Measurements from ENCODE around the gene TTC34.
A peak's percentile ranks its signal among the peaks of the same experiment; 100 is the strongest.

The TTC34 gene, protein sequence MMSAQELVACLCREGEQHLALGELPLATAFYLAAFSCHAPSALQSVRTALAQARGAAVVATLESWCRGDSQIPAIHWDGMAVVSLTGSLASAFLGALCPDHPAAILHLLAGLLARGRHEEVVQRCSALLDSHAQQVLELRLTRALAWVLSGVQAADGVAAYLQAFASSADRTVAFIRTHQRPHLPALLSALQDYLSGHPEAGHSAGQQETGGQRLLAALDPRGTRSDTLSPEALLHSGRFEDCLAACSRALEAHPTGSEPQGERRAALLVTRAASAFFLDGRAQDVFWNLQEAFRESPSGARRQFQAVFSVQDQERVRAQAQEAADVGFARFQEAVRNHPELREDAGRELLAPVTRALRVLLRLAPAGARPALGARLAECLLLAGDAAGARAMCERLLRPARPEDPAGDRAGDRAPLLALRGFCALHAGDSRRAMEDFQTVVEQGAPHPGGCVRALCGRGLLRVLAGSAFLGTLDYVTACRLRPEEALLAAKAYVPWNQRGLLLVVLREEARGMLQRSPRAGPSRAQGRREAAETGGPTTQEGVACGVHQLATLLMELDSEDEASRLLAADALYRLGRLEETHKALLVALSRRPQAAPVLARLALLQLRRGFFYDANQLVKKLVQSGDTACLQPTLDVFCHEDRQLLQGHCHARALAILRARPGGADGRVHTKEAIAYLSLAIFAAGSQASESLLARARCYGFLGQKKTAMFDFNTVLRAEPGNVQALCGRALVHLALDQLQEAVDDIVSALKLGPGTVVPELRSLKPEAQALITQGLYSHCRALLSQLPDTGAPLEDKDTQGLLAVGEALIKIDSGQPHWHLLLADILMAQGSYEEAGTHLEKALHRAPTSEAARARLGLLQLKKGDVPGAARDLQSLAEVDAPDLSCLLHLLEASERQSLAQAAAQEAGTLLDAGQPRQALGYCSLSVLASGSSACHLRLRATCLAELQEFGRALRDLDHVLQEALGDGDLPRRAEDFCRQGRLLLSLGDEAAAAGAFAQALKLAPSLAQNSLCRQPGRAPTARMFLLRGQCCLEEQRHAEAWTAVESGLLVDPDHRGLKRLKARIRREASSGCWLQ

DNA sequence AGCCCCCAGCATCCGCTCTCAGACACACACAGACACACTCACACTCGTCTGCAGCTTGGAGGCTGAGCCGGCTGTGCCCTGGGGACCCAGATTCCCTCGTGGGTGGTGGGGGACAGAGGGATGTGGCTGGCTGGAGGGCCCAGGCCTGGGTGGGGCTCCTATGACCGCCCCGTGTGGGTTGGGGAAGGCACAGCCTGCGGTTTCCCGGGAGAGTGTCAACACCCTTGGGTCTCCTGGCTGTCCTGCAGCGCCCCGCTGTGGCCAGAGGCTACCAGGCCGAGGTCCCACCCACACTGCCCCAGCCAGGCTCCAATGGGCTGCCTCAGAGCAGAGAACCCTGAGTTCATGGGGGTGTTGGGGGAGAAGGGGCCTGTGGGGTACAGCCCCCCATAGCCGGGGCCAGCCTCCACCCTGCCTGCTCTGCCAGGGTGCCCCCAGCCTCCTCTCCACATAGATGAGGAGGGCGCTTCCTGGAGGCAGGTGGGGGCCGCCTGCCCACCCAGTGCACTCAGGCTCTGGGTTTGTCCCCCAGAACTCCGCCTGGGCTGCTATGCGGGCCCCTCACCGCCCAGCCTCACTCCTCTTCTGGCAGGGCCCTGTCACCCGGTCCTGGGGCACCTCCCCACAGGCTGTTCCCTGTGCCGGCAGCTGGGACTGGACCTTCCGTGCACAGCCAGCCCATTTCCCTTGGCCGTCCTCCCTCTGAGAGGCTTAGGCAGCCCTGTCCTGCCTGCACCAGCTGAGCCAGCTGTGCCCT is at the start of gene TTC34:
TTC34 (minus strand) TSS at position 159 of the 757 bp plus-strand sequence. CDS start 866 bp downstream, outside the sequence.
- peak in 1 of 4 experiments; percentile 34 for DNase-seq

DNA sequence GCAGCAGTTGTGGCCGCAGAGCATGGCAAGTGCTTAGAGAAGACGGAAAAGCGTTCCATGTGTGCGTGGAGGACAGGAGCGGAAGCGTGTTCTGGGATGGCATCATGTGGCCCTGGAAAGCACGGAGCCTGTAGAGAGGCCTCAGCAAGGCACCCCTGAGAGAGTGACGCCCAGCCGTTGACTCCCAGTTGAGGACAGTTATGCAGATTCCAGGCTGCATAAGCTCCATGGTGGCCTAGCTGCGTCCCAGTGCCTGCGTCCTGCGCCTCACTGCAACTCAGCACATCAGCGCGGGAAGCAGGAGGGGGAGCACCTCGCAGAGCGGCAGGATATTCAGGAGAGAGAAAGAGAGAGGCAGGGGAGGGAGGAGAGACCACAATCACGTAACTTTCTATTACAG is 49.0 kb upstream of the TTC34 start:
- no peak for DNase-seq

DNA sequence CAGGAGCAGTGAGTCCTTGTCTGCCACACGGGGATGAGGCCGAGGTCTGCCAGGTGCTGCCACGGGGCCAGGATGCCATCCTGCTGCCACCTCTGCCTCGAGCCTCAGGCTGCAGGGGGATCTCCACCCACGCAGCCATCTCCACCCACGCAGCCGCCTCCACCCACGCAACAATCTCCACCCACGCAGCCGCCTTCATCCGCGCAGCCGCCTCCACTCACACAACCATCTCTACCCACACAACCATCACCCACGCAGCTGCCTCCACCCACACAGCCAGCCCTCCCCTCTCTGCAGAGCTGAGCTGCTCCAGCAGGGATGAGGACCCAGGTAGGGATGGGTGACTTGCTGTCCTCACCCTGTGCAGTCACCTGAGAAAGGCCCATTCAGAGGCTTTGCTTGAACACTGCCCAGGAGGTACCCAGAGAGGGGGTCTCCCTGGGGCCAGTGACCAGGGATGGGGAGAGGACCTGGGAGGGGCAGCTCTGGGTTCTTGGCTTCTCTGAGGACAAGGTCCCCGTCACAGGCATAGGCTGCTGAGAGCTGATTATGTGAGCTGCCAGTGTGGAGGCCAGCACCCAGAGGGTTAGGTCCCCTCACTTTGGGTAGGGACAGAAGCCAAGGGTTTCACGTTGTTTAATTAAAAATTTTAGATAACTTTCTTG is 46.6 kb upstream of the TTC34 start:
- DNase-seq: no peak

DNA sequence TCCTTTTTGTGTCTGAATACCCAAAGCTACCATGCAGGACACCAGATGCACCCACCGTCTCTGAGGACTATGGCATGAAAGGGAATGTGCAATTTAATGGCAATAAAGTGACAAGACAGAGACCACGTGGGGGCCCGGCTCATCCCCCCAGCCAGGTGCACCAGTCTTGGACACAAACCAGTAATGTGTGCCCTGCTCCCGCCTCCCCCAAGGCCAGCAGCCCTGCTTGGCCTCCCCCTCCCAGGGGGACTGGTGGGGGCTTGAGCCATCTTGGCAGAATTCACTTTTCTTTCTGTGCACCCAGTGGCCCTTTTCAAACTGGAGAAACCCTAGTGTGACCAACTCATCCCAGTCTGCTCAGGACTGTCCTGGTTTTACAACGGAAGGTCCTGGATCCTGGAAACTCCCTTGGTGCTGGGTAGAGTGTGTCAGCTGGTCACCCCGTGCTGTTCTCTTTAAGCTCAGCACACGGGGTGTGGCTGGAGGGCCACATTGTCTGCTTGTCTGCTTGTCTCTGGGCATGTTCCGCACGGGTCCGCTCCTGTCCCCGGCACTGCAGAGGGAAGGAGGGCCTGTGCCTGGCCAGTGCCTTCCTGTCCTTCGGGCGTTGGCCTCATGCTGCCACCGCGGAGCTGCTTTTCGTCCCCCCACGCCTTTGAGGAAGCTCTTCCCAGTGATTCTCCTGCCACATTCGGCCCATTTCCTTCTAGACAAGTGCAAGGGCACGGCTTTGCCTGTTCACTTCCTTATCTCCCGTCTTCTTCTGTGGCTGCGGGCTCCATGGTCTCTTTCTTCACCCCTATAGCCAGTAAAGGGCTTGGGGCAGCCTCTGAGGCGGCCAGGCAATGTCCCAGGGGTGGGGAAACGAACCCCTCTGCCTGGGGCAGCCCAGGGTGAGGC is 45.8 kb upstream of the TTC34 start:
- DNase-seq: no peak

DNA sequence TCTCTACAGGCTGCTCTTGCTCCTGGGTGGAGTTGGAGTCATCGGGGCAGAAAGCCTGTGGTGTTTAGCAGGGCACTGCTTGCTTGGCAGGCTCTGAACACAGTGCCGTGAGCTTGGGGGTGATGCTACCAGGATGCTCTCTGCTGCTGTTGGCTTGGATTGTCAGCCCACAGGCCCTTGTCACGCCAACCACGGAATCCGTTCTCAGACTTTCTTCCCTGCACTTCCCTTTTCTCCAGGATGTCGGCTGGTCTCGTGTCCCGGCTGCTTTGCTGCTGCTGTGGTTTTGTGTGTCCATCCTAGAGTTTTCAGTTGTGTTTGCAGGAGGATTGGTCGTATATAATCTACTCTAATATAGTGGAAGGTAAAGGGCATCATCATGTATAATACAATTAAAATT is 44.4 kb upstream of the TTC34 start:
- no peak for DNase-seq

DNA sequence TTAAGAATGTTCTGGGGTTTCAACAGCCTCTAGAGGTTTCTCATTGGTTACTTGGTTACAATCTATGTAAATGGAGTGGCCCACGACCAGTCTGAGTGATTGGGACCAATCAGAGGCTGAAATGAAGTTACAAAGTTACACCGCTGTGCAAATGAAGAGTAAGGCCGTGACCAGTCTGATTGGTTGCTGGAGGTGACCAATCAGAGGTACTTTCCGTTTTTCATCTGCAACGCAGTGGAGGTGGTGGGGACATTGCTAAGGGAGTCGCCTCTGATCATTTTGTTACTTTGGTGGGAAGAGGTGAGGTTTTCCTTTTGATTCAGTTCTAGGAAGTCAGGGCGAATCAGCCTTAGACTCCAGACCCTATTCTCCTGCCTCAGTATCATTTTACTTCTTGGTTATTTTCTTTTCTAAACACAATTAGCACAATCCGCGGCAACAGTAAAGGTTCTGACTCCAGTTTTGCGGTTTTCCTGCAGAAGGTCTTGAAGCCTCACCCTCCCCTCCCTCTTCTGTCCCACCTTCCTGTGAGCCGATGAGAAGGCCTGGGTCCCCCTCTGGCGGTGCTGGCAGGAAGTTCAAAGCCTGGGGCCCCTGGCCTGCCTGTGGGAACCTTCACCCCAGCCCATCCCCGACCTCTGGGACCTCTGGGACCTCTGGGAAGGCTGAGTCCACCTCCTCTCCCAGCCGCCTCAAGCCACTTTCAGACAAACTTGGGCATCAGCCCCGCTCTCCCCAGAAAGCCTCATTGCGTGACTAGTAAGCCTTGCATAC is 38.7 kb upstream of the TTC34 start:
- DNase-seq: peak in 3 of 4 experiments; percentile 19 to 64 (median 56)

DNA sequence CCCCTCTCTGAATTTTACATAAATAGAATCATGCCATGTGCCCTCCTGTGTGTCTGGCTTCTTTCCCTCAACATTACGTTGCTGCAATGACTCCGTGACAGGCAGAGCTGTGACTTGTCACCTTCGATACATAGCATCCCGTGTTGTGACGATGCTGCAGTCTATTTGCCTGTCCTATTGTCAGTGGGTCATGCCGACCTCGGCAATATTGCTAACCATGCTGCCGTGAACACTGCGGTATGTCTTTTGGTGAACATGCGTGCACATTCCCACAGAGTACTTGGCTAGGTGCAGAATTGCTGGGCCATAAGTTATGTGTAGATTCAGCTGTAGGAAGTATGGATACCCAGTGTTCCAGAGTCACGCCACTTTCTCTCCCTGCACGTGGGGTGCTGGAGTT is 36.3 kb upstream of the TTC34 start:
- DNase-seq: no peak

DNA sequence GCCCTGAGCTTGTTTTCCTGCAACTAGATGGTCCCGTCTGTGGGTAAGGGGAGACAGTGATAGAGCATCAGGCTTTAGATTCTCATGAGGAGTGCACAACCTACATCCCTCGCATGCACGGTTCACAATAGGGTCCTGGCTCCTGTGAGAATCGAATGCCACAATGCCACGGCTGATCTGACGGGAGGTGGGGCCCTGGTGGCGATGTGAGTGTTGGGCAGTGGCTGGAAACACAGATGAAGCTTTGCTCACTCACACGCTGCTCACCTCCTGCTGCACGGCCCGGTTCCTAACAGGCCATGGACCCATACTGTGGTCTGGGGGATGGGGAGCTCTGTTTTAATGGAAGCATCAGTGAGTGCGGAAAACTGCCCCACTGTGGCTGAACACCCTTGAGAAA is 35.8 kb upstream of the TTC34 start:
- DNase-seq: no peak

DNA sequence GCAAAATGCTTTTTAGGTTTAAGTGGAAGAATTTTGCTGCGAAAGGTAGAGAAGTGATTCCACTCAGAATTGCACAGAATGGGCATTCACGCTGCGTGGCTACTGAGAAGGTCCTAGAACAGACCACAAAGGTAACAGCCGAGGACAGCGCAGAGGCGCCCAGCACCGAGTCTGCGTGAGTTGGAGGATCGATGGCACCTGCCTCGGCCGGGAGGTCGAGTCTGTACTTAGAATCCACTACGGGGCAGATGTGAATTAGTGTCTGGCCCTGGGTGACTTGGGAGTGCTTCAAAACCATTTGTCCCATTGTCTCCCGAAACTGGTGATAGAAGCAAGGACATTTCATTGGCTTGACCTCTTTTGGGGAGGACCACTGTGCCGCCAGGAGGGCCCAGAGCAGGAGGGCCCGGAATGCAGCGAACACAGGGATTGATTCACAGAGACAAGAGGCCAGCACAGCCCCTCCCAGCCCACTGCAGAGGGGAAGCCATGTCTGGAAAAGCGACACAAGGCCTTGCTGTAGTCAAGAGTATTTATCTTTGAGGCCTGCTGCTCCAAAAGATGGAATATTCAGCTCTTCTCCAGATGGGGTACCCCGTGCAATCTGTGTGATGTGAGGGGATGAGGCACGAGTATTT is 35.0 kb upstream of the TTC34 start:
- no peak for DNase-seq

DNA sequence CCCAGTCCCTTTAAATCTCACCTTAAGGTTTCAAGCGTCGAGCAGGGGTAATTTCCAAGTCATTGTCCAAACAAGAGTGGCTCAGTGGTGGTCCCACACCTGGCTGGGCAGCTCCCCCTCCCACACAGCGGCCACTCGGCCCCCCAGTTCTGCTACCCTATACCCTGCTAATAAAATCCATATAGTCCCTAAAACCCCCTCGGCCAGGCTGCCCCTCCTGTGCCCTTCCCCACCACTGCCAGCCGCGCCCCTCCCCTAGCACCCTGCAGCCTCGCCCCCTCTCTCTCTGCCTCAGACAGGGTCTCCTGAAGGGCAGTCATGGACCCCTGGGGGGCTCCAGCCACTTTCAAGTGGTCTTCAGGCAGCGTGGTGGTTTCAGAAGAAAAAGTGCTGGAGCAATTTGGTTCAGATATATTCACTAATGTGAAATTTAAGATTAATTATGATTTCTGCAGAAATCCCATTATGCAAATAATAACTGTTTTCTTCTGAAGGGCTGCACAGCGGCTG is 34.2 kb upstream of the TTC34 start:
- no peak for DNase-seq

DNA sequence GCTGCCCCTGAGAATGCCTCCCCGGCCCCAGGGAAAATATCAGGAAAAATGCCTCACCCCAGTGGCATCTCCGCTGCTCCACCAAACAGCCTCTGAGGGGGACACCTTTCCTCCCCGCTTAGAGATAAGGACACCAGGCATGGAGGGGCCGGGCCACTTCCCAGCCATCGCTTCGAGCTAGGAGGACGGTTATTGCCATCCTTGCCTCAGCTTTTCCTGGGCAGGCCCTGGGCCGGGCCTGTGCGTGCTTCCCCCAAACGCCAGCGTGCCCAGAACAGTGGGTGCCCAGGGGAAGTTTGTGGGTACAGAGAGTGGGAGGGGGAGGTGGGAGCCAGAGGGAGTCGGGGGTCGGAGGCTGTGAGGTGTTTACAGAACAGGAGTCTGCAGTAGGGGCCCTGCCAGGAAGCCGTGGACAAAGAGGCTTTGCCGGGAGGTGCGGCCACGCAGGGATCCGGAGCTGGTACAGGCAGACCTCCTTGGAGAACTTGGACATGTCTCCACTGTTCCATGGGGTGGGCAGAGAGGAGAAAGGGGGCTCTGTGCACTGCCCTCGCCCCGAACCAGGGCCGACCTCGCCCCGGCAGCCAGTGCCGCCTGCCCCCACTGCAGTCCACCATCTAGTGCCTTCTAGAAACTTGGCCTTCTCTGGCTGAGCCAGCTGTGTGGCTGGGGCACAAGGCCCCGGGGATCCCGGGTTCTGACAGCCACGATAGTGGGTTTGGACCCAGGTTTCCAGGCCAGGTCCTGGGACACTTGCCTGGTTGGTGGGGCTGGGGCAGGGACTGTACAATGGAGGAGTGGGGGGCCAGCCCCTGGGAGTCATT is 33.5 kb upstream of the TTC34 start:
- no peak for DNase-seq

DNA sequence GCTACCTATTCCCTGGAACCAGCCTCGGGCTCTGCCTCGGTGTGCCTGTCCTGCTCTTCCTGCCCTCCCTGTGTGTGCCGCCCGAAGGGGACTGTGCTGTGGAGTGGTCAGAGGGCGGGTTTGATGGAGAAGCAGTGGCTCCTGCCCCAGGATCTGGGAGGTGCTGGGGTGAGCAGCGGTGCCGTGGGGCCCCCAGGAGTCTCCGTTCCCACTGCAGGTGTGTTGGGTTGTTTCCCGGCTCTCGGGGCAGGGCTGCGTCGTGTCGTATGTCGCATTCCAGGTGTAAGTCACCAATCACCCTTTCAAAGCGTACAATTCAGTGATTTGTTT is 32.6 kb upstream of the TTC34 start:
- DNase-seq: no peak

DNA sequence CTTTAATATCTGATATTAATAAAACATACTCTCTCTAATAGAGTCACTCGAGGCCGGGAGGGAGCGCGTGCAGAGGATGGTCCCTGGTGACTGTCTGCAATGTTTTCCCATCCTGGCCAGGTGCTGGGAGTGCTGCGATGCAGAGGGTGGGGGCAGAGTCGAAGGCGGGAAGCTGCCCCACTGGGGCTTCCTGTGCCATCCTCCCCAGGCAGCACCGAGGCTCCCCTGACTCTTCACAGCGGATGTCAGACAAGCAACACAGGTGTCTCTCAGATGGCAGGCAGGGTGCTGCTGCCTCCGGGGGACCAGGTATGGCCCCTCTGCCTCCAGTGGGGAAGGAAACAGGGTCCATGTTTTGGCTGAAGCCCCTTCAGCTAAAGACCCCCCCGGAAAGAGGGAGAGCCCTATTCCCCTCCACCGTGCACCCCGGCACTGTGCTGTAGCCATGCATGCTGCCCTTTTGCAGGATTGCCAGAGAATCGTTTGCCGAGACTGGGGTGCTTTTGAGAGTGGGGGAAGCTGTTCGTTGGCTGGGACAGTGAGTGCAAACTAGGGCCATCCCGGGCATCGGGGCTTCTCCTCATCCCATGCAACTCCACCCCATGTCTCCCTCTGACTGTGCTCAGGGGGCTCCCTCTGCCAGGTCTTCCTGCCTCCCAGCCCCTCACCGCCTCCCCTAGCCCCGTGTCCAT is 32.1 kb upstream of the TTC34 start:
- peak in 1 of 4 experiments; percentile 13 for DNase-seq

DNA sequence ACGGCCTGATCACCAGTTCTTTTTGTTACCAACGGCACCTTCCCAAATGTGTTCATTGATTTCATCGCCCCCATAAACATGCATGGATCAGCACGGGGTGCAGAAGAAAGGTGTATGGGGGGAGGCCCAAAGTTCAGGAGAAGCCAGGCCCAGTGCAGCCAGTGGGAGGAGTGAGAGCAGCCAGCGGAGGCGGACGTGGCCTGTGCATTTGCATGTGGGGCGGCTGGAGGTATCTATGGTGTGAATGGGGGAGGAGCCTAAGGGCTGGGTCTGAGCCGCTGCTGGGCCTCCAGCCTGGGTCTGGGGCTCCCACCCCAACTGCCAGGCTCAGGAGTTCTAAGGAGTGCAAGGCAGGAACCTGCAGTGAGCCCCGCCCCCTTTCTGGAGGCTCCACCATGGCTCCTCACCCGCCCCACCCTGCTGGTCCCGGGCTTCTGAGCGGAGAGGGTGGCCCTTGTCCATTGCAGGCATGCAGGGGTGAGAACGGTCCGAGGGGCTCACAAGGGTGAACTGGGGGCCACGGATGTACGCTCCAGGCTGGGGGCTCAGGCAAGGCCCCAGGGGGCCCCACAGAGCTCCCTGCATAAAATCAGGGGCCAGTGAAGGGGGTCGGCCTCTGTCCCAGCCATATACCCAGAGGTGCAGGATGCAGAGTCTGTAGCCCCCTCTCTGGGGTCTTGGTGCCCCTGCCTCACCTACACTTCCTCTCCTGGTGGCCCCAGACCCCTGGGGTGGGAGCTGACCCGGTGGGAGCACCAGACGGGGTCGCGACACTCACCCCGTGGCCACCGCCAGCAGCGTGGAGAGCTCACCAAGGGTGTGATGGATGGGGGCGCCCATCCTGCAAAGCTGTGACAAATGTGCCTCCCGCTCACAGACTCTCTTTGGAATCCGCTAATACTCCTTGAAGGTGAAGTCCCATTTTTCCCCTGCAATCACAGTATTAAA is 31.3 kb upstream of the TTC34 start:
- DNase-seq: no peak

DNA sequence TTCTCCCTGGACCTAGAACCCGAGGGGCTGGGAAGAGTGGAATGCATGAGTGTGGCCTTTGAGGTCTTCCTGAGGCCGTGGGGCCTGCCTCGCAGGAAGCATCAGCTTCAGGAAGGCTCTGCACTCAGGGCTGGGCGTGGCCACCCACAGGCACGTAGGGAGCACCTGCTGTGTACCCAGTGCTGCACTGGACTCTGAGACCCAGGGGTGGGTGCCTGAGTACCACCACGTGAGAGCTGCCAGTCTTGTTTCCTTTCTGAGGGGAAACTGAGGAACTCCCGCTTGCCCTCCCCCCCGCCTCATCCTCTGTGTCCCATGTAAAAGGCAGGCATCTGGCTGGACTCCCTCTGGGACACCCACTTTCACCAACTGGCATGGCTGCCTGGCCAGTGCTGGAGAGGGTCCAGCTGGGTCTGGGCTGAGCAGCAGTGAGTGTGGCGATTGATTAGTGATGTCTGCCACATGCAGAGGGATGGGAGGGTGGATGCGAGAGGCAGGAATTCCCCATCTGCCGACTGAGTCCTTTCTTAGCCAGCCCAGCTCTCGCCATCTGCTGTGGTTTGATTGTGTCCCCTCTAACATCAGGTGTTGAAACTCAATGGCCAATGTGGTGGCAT is 30.2 kb upstream of the TTC34 start:
- DNase-seq: no peak

DNA sequence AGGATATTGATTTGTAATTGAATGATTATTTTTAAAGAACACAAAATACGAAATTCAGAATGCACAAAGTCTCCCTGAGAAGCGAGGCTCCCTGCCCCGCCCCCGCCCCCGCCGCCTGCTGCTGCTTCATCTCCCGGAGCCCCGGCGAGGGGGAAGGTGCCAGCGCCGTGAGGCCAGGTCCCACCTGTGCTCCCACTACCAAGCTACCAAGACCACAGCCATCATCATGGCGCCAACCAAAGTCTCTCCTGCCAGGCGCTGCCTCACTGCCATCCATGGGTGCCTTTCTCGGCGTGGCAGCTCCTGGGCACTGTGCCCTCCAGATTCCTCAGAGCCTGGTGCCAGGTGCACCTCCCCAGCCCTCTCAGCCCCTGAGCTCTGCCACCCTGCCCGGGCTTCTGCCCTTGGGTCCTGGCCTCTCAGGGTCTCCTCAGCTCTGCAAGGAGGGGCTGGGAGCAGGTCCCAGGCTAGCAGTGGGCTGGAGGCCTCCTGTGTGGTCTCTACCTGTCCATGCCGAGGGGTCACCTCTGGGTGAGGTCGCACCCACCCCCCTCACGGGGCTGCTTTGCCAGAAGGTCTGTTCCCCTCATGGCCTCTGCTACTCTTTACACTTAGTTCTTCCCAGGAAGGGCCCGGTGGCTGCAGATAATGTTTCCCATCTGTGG is 29.4 kb upstream of the TTC34 start:
- DNase-seq: no peak

All from activated naive CD4-positive, alpha-beta T cell (primary cell).